OCI-LY3 (cell line): ENCODE results near the gene PAM16.

Experiments
- CTCF ChIP-seq: fragments of 200-600, 300-600 bp; sonication (generic); IDR thresholded peaks from 2 replicates; pipeline ENCODE4 v1.5.1; 2014; ENCODE audit warnings: antibody characterized with exemption, low read length, low read depth
- EZH2phosphoT487 ChIP-seq: fragments of 200-600 bp; shearing (Covaris generic); IDR thresholded peaks from 2 replicates; pipeline ENCODE4 v1.6.1; 2018; ENCODE audit warnings: antibody characterized with exemption, mixed run types, low read depth

GRCh38 chr16:4334724-4335495, 16.2 kb downstream of the PAM16 start:
- TF ChIP-seq CTCF (no peak), EZH2phosphoT487 (no peak)
